IPS-18a (cell line): Measurements from ENCODE around the gene MAOB.
"Not testable (repeated sequence)": the region's sequence is repeated elsewhere in the genome, so short reads cannot be mapped to it uniquely, and the experiment has no call there.

Experiments used
- H3K27ac ChIP-seq: one replicate; pipeline ENCODE4 v1.5.1; 2013; ENCODE audit warnings: low read length
- H3K27me3 ChIP-seq: one replicate; pipeline ENCODE4 v1.6.1; 2013; ENCODE audit warnings: mild to moderate bottlenecking, low read length; ENCODE audit not compliant: control insufficient read depth, insufficient read depth
- H3K36me3 ChIP-seq: one replicate; pipeline ENCODE4 v1.6.1; 2013; ENCODE audit warnings: low read depth, low read length; ENCODE audit not compliant: control insufficient read depth
- H3K4me1 ChIP-seq: one replicate; pipeline ENCODE4 v1.6.1; 2013; ENCODE audit warnings: low read depth, low read length; ENCODE audit not compliant: control insufficient read depth
- H3K4me3 ChIP-seq: one replicate; pipeline ENCODE4 v1.5.1; 2013; ENCODE audit warnings: low read length
- H3K9ac ChIP-seq: one replicate; pipeline ENCODE4 v1.6.1; 2013; ENCODE audit warnings: mild to moderate bottlenecking, low read length, moderate library complexity
- H3K9me3 ChIP-seq: one replicate; pipeline ENCODE4 v1.6.1; 2013; ENCODE audit warnings: low read depth, low read length; ENCODE audit not compliant: control insufficient read depth

Gene MAOB

DNA sequence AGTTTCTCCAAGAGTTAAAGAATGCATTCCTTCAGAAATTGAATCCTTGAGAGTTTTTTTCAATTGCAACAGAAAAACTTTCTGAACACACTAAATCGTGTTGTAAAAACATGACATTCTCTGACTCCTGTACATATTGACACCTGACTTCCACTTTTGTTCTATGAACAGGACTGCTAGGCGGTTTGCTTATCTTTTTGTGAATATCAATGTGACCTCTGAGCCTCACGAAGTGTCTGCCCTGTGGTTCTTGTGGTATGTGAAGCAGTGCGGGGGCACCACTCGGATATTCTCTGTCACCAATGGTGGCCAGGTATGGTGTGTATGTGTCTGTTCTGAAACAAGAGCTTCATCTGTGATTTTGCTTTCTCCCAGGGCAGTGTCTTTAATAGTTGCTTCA, 154.2 kb downstream of the MAOB start:
- Histone ChIP-seq H3K27ac (no peak overlapping the region), H3K9me3 (peaks cover 11% of the 10 kb centered on the region), H3K9ac (no peak overlapping the region), H3K4me3 (no peak overlapping the region), H3K27me3 (no peaks in the 10 kb centered on the region), H3K4me1 (no peaks in the 10 kb centered on the region), H3K36me3 (no peaks in the 10 kb centered on the region)

DNA sequence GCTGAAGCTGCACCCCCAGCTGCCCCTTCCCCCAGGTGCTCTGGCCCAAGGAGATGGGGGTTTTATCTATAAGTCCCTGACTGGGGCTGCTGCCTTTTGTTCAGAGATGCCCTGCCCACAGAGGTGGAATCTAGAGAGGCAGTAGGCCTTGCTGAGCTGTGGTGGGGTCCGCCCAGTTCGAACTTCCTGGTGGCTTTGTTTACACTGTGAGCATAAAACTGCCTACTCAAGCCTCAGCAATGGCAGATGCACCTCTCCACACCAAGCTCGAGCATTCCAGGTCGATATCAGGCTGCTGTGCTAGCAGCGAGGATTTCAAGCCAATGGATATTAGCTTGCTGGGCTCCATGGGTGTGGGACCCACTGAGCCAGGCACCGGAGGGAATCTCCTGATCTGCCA, 155.0 kb downstream of the MAOB start:
- not testable (repeated sequence) for H3K27me3 ChIP-seq, H3K36me3 ChIP-seq, H3K4me3 ChIP-seq, H3K9ac ChIP-seq, H3K4me1 ChIP-seq, H3K27ac ChIP-seq
- peaks cover 11% of the 10 kb centered on the region for H3K9me3 ChIP-seq

DNA sequence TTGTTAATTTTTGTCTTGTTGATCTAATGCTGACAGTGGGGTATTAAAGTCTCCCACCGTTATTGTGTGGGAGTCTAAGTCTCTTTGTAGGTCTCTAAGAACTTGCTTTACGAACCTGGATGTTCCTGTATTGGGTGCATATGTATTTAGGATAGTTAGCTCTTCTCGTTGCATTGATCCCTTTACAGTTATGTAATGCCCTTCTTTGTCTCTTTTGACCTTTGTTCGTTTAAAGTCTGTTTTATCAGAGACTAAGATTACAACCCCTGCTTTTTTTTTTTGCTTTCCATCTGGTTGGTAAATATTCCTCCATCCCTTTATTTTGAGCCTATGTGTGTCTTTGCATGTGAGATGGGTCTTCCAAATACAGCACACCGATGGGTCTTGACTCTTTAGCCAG, 157.0 kb downstream of the MAOB start:
- not testable (repeated sequence) for H3K4me3 ChIP-seq, H3K27ac ChIP-seq, H3K9me3 ChIP-seq, H3K27me3 ChIP-seq, H3K36me3 ChIP-seq, H3K4me1 ChIP-seq, H3K9ac ChIP-seq

DNA sequence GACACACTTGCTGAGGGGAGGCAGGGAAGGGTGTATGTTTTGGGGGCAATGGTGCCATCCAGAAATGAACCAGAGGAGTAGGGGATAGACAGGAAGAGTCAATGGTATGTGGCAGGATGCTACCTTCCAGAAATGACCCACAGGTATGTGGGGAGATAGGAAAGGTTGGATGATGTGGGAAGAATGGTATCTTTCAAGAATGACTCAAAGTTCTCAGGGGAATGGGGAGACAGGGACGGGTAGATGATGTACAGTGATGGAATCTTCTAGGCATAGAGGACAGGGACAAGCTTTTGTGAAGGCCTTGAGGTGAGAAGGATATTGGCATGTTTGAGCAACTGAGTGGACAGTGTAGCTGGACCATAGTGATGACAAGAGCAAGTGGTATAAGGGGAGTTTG, 161.3 kb downstream of the MAOB start:
- Histone ChIP-seq H3K9ac (no peak overlapping the region), H3K4me3 (no peak overlapping the region), H3K27me3 (no peaks in the 10 kb centered on the region), H3K4me1 (no peaks in the 10 kb centered on the region), H3K36me3 (no peaks in the 10 kb centered on the region), H3K9me3 (peaks cover 5% of the 10 kb centered on the region), H3K27ac (no peak overlapping the region)

DNA sequence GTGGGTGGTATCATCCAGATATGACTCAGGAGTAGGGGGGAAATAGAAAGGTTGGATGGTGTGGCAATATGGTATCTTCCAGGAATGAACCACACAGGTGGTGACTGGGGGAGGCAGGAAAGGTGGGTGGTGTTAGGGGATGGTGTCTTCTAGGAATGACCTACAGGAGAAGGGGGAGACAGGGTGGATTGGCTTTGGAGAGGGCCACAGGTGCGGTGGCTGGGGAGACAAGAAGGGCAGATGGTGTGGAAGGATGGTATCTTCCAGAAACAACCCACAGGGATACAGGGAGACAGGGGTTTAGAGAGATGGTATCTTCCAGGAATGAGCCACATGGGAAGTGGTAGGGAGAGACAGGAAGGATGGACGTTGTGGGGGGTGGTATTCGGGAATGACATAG, 162.2 kb downstream of the MAOB start:
- H3K9me3 ChIP-seq = peaks cover 3% of the 10 kb centered on the region
- no peak overlapping the region for H3K9ac ChIP-seq
- H3K4me3 ChIP-seq = no peak overlapping the region
- no peaks in the 10 kb centered on the region for H3K36me3 ChIP-seq
- no peak overlapping the region for H3K27ac ChIP-seq
- no peaks in the 10 kb centered on the region for H3K27me3 ChIP-seq
- H3K4me1 ChIP-seq = no peaks in the 10 kb centered on the region

DNA sequence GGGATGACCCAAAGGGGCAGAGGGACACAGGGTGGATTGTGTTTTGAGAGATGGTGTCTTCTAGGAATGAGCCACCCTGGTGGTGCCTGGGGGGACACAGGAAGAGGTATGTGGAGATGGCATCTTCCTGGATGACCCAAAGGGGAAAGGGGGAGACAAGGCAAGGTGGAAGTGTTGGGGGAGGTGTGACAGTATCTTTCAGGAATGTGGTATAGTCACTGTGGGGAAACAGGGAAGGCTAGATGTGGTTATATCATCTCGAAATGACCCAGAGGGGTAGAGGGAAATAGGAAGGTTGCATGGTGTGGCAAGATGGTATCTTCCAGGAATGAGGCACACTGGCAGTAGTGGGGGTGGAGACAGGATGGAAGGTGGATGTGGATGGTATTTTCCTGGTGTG, 163.3 kb downstream of the MAOB start:
- Histone ChIP-seq H3K27ac (no peak overlapping the region), H3K9ac (no peak overlapping the region), H3K27me3 (no peaks in the 10 kb centered on the region), H3K9me3 (peaks cover 2% of the 10 kb centered on the region), H3K4me3 (no peak overlapping the region), H3K4me1 (no peaks in the 10 kb centered on the region), H3K36me3 (no peaks in the 10 kb centered on the region)

DNA sequence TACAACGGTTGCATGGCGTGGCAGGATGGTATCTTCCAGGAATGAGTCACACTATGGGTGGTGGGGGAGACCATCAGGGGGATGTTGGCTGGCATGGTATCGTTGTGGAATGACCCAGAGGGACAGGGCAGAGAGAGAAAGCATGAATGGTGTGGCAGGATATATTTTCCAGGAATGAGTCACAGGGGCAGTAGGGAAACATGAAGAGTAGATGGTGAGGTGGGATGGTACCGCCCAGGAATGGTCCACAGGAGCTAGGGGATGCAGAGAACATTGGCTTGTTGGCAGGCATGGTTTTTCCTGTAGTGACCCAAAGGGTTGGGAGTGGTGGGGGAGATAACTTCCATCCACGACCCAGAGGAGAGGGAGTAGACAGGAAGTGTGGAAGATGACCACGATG, 163.7 kb downstream of the MAOB start:
- no peak overlapping the region for H3K4me3 ChIP-seq
- no peaks in the 10 kb centered on the region for H3K36me3 ChIP-seq
- no peaks in the 10 kb centered on the region for H3K4me1 ChIP-seq
- no peak overlapping the region for H3K27ac ChIP-seq
- H3K9ac ChIP-seq = no peak overlapping the region
- H3K27me3 ChIP-seq = no peaks in the 10 kb centered on the region
- H3K9me3 ChIP-seq = peaks cover 5% of the 10 kb centered on the region

DNA sequence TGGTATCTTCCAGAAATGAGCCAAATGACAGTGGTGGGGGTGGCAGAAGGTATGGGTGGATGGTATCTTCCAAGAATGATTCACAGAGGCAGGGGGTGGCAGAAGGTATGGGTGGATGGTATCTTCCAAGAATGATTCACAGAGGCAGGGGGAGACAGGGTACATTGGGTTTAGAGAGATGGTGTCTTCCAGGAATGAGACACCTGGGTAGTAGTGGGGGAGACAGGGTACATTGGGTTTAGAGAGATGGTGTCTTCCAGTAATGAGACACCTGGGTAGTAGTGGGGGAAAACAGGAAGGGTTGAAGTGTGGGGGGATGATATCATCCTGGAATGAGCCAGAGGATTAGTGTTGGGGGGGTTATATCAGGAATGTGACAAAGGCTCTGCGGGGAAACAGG, 164.2 kb downstream of the MAOB start:
- Histone ChIP-seq H3K4me3 (no peak overlapping the region), H3K27ac (no peak overlapping the region), H3K9ac (no peak overlapping the region), H3K36me3 (no peaks in the 10 kb centered on the region), H3K4me1 (no peaks in the 10 kb centered on the region), H3K9me3 (peaks cover 5% of the 10 kb centered on the region), H3K27me3 (no peaks in the 10 kb centered on the region)

DNA sequence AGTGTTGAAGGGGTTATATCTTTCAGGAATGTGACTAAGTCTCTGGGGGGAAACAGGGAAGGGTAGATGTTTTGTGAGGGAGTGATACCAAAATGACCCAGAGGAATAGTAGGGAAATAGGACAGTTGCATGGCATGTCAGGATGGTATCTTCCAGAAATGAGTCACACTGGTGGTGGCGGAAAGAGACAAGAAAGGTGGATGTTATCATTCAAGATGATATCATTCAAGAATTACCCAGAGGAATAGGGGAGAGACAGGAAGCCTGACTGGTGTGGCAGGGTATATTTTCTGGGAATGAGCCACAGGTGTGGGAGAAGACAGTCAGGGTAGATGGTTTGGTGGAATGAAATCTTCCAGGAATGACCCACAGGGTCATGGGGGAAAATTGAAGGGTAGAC, 165.1 kb downstream of the MAOB start:
- H3K4me3 ChIP-seq = no peak overlapping the region
- no peaks in the 10 kb centered on the region for H3K4me1 ChIP-seq
- no peaks in the 10 kb centered on the region for H3K27me3 ChIP-seq
- H3K9me3 ChIP-seq = peaks cover 5% of the 10 kb centered on the region
- no peak overlapping the region for H3K9ac ChIP-seq
- H3K27ac ChIP-seq = no peak overlapping the region
- H3K36me3 ChIP-seq = no peaks in the 10 kb centered on the region

DNA sequence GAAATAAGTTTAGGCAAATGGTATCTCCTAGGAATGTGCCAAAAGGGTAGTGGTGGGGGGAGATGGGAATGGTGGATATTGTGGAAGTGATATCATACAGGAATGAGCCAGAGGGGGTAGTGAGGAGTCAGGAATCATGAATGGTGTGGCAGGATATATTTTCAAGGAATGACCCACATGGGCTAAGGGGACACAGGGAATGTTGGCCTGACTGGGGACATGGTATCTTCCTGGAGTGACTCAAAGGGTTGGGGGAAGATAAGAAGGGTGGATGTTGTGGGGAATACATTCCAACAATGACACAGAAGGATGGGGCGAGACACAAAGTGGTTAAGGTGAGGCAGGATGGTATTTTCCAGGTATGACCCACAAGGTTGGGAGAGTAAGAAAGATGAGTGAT, 165.6 kb downstream of the MAOB start:
- H3K27ac ChIP-seq = no peak overlapping the region
- H3K4me3 ChIP-seq = no peak overlapping the region
- no peaks in the 10 kb centered on the region for H3K4me1 ChIP-seq
- no peak overlapping the region for H3K9ac ChIP-seq
- no peaks in the 10 kb centered on the region for H3K27me3 ChIP-seq
- peaks cover 5% of the 10 kb centered on the region for H3K9me3 ChIP-seq
- H3K36me3 ChIP-seq = no peaks in the 10 kb centered on the region
